Heart left ventricle (tissue), 16 donors: ENCODE data around the gene TRIM71. TPM values are rescaled to one million over a fixed set of nuclear protein-coding genes. Genes with fewer than 3 reads are reported as not detected.
"Not testable (repeated sequence)": the region's sequence is repeated elsewhere in the genome, so short reads cannot be mapped to it uniquely, and the experiment has no call there.

Source experiments
- ATAC-seq, 4 donors: fragments of 200-7000 bp; cut with Tn5 transposase; one replicate each; pipeline ENCODE4 v1.9.1; 2020 to 2022; ENCODE audit warnings: moderate library complexity in 4 of 4, mild to moderate bottlenecking in 3 of 4, moderate number of reproducible peaks in 1 of 4
- DNase-seq, 5 donors: peaks; one replicate each; pipeline ENCODE4 v3.0.0-alpha.2; 2020
- H3K27ac ChIP-seq, 12 donors: fragments of 200-600 bp; sonication (generic) in 4 of 12; one replicate each; pipeline versions ENCODE4 v1.5.0 to v1.8.0; 2016 to 2022; ENCODE audit warnings: mild to moderate bottlenecking in 2 of 12
- H3K27me3 ChIP-seq, 9 donors: fragments of 200-600 bp; sonication (generic) in 2 of 9; one replicate each; pipeline versions ENCODE4 v1.5.1 to v1.8.0; 2016 to 2022; ENCODE audit warnings: mild to moderate bottlenecking in 3 of 9
- H3K36me3 ChIP-seq, 9 donors: fragments of 200-600 bp; sonication (generic) in 2 of 9; one replicate each; pipeline versions ENCODE4 v1.5.0 to v1.8.0; 2018 to 2022; ENCODE audit warnings: mild to moderate bottlenecking in 2 of 9
- H3K4me1 ChIP-seq, 12 donors: fragments of 200-600 bp; sonication (generic) in 4 of 12; one replicate each; pipeline versions ENCODE4 v1.5.0 to v1.8.0; 2016 to 2022; ENCODE audit warnings: mild to moderate bottlenecking in 3 of 12
- H3K4me3 ChIP-seq, 12 donors: fragments of 200-600 bp; sonication (generic) in 4 of 12; one replicate each; pipeline versions ENCODE4 v1.5.0 to v1.8.0; 2017 to 2022; ENCODE audit warnings: mild to moderate bottlenecking in 9 of 12, moderate library complexity in 4 of 12
- H3K9me3 ChIP-seq, 12 donors: fragments of 200-600 bp; sonication (generic) in 4 of 12; one replicate each; pipeline versions ENCODE4 v1.5.0 to v1.8.0; 2016 to 2022; ENCODE audit warnings: mild to moderate bottlenecking in 1 of 12
- POLR2A ChIP-seq, 2 donors: fragments of 450-650 bp; IDR thresholded peaks; one replicate each; pipeline ENCODE4 v1.6.1; 2017; ENCODE audit warnings: antibody characterized with exemption in 2 of 2, mild to moderate bottlenecking in 2 of 2, moderate library complexity in 2 of 2
- WGBS, 4 donors: extraction: QIAGEN DNeasy Blood & Tissue Kit in 2 of 4; methylation state at CpG; one replicate each; pipeline versions ENCODE4 v1.1.5 to v1.1.7; 2013 to 2018; 5-methylcytosine and 5-hydroxymethylcytosine counted together
- intact Hi-C, 10 donors: fragments of 100-400 bp; cut with DNase I; formaldehyde crosslinking; loops; one replicate each; pipeline versions ENCODE4 v1.11.1 to v1.14.2; 2022
- polyA plus RNA-seq, 2 donors: library from polyadenylated mRNA; stranded (reverse); fragments of 200-250 nt; gene quantifications; one replicate each; pipeline ENCODE4 v1.2.3, GENCODE V29; 2013
- total RNA-seq, 9 donors: library from RNA; depleted of rRNA in 2 of 9; stranded (reverse); fragments of >200 nt in 2 of 9; fragmentation: NEBNext Ultra II Directional in 3 of 9; extraction: Animal tissue kit (Norgen Biotek cat#: 25700) in 3 of 9; gene quantifications; one replicate each; pipeline versions ENCODE4 v1.1.0 to v1.2.4, GENCODE V29; 2016 to 2023
- TF ChIP-seq, protein P1 (sequence below), 12 donors: fragments of 200-600 bp; sonication (generic) in 4 of 12; IDR thresholded peaks; one replicate each; pipeline versions ENCODE4 v1.5.0 to v1.8.0; 2018 to 2022; ENCODE audit warnings: antibody characterized with exemption in 12 of 12, mild to moderate bottlenecking in 5 of 12
- donor health status: ischemic (EF 13 %, LVEDD 7.1; RV severe dilation, severe dysfunction).
- donor health status: healthy with polysubstance abuse.
- donor health status: DM: no; HTN: yes; CAD: no.
- donor health status: DM: no; HTN: no; CAD: no.
- donor health status: ischemic (EF 25% LVEDD 6.9; RV normal size, moderate dysfunction).
- donor health status: ischemic (EF 25% LVEDD 5.7; RV mildly dilated, moderate dysfunction).
- donor health status: healthy.
- donor health status: DM: yes; HTN: yes; CAD: no.
- donor health status: ischemic (EF 35%, LVEDD 5.7; RV mildly dilated, moderate dysfunction).
- donor health status: nonischemic (EF 11% LVEDD 7.7; RV severe dilation, severe dysfunction).
- donor health status: DM: yes; HTN: yes; CAD: no.
- donor health status: PGD.
- donor health status: ischemic (EF 29% LVEDD 5.4; RV normal size, mild dysfunction).
- donor health status: nonischemic (EF 23%, LVEDD 6.1; RV moderate dilation, normal function).

Gene TRIM71
- total and polyA plus RNA-seq, 11 donors: 0.05 TPM; not detected in 9

DNA sequence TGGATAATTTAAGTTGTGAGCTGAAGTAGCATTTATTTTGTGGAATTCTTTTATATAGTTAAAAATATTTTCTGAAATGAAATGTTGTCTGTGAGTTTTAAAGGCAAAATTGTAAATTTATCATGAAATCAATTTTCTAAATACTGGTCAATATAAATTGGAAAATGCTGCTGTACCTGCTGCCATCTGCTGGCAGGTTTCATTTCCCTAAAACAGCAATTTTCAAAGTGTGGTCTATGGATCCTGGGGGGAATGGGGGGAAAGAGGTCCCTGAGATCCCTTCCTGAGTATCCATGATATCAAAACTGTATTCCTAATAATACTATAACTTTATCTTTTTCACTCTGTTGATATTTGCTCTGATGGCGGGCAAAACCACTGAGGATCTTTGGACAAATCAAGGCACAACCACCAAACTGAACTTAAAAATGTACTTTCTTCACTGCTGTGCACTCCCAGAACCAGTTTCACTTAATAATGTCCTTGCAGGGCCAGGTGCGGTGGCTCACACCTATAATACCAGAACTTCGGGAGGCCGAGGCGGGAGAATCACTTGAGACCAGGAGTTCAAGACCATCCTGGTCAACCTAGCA is 116.4 kb downstream of the TRIM71 start:
- no peak for TF ChIP-seq POLR2A (IDR thresholded peaks at IDR 0.05)
- TF ChIP-seq, protein P1, sequence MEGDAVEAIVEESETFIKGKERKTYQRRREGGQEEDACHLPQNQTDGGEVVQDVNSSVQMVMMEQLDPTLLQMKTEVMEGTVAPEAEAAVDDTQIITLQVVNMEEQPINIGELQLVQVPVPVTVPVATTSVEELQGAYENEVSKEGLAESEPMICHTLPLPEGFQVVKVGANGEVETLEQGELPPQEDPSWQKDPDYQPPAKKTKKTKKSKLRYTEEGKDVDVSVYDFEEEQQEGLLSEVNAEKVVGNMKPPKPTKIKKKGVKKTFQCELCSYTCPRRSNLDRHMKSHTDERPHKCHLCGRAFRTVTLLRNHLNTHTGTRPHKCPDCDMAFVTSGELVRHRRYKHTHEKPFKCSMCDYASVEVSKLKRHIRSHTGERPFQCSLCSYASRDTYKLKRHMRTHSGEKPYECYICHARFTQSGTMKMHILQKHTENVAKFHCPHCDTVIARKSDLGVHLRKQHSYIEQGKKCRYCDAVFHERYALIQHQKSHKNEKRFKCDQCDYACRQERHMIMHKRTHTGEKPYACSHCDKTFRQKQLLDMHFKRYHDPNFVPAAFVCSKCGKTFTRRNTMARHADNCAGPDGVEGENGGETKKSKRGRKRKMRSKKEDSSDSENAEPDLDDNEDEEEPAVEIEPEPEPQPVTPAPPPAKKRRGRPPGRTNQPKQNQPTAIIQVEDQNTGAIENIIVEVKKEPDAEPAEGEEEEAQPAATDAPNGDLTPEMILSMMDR (IDR thresholded peaks at IDR 0.05): peak; percentile 32 to 69 (median 55)
- intact Hi-C loops: loop anchor here in 9 of 10 donors (5.0 to 10.0 kb wide), 5 partner anchors 199 to 429 kb away; partner anchors contain the start of gene CMTM6 (in 1 of the 9)
- ATAC-seq (no peak), DNase-seq (no peak)
- no peaks in the 10 kb centered on the region for H3K36me3 ChIP-seq
- no peak overlapping the region for H3K4me3 ChIP-seq
- H3K9me3 ChIP-seq: no peaks in the 10 kb centered on the region
- no peaks in the 10 kb centered on the region for H3K27me3 ChIP-seq
- H3K4me1 ChIP-seq: no peaks in the 10 kb centered on the region
- 72 to 84% (median 82%) methylated on average over 5 of the region's 5 CpGs for WGBS, 4 donors
- no peak overlapping the region for H3K27ac ChIP-seq

DNA sequence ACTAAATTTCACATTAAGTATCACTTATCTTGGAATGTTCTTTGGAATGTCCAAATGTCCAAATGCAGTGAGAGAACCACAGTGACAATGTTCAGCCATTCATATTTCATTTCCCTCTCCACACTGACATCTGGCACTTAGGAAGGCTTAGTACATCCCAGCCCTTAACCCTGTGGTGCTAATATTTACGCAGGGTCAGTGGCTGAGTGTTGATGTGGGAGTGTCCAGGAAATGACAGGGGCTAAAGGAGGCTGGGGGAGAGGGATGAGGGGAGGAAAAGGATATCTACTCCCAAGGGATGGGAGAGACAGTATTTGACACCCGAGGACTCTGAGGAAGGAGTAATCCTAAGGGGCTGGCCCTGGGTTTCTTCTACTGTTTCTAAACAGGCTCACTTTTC is 119.5 kb downstream of the TRIM71 start:
- H3K9me3 ChIP-seq: no peaks in the 10 kb centered on the region
- WGBS, 4 donors: 30 to 50% (median 41%) methylated on average over 2 of the region's 2 CpGs
- H3K36me3 ChIP-seq: no peaks in the 10 kb centered on the region
- no peak overlapping the region for H3K4me3 ChIP-seq
- H3K27ac ChIP-seq: no peak overlapping the region
- ATAC-seq: no peak
- no peak for TF ChIP-seq POLR2A (IDR thresholded peaks at IDR 0.05)
- TF ChIP-seq, protein P1 (IDR thresholded peaks at IDR 0.05): no peak
- no peaks in the 10 kb centered on the region for H3K27me3 ChIP-seq
- H3K4me1 ChIP-seq: no peaks in the 10 kb centered on the region
- no peak for DNase-seq
- intact Hi-C loops: loop anchor here in 5 of 10 donors (5.0 to 10.0 kb wide), 5 partner anchors 200 to 433 kb away; partner anchors contain the start of gene CMTM6 (in 1 of the 5)

DNA sequence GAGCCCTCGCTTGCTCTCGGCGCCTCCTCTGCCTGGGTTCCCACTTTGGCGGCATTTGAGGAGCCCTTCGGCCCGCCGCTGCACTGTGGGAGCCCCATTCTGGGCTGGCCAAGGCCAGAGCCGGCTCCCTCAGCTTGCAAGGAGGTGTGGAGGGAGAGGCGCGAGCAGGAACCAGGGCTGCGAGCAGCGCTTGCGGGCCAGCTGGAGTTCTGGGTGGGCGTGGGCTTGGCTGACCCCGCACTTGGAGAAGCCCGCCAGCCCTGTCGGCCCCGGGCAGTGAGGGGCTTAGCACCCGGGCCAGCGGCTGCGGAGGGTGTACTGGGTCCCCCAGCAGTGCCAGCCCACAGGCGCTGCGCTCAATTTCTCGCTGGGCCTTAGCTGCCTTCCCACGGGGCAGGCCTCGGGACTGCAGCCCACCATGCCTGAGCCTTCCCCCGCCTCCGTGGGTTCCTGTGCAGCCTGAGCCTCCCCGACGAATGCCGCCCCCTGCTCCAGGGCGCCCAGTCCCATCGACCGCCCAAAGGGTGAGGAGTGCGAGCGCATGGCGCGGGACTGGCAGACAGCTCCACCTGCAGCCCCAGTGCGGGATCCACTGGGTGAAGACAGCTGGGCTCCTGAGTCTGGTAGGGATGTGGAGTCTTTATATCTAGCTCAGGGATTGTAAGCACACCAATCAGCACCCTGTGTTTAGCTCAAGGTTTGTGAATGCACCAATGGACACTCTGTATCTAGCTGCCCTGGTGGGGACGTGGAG is 121.9 kb downstream of the TRIM71 start:
- DNase-seq, H3K27me3 ChIP-seq, H3K27ac ChIP-seq, H3K4me1 ChIP-seq, H3K4me3 ChIP-seq, H3K36me3 ChIP-seq, H3K9me3 ChIP-seq, ATAC-seq: not testable (repeated sequence)
- intact Hi-C loops: loop anchor here in 6 of 10 donors (5.0 to 10.0 kb wide), 6 partner anchors 202 to 435 kb away; partner anchors contain the start of gene CMTM6 (in 1 of the 6)
- 92 to 96% (median 95%) methylated on average over 31 to 40 of the region's 40 CpGs for WGBS, 4 donors

DNA sequence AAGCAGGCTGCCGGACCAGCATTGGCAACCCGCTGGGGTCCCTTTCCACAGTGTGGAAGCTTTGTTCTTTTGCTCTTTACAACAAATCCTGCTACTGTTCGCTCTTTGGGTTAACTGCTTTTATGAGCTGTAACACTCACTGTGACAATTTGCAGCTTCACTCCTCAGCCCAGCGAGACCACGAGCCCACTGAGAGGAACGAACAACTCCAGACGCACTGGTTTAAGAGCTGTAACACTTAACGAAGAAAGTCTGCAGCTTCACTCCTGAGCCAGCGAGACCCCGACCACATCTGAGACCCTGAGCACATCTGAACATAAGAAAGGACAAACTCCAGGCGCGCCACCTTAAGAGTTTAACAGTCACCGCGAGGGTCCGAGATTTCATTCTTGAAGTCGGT is 122.9 kb downstream of the TRIM71 start:
- WGBS, 4 donors: 86 to 92% (median 90%) methylated on average over 16 of the region's 16 CpGs
- H3K27ac ChIP-seq: no peak overlapping the region
- no peaks in the 10 kb centered on the region for H3K4me1 ChIP-seq
- TF ChIP-seq, protein P1 (IDR thresholded peaks at IDR 0.05): no peak
- TF ChIP-seq POLR2A (IDR thresholded peaks at IDR 0.05): no peak
- no peaks in the 10 kb centered on the region for H3K36me3 ChIP-seq
- DNase-seq: no peak
- intact Hi-C loops: loop anchor here in 1 of 10 donors (10.0 kb wide), 1 partner anchor 434 kb away; no protein-coding TSS in a partner anchor
- no peak for ATAC-seq
- H3K9me3 ChIP-seq: no peaks in the 10 kb centered on the region
- no peak overlapping the region for H3K4me3 ChIP-seq
- no peaks in the 10 kb centered on the region for H3K27me3 ChIP-seq
